22Rv1 (cell line): ENCODE results near the gene DDX25.

ENCODE experiments used
- CTCF ChIP-seq: fragments of 450-650 bp; IDR thresholded peaks from 2 replicates; pipeline ENCODE4 v1.5.1; 2017; ENCODE audit warnings: mild to moderate bottlenecking
- ZFX ChIP-seq: fragments of 450-650 bp; IDR thresholded peaks from 2 replicates; pipeline ENCODE4 v1.6.1; 2017; ENCODE audit warnings: antibody characterized with exemption, borderline replicate concordance

GRCh38 chr11:125931668-125932067, 27.4 kb downstream of the DDX25 start:
- TF ChIP-seq CTCF (no peak), ZFX (no peak)
